SK-N-SH treated with all-trans-retinoic acid at 6 μM for 48 hours (cell line): ENCODE results near the gene TMEM119.

Experiments used
- ATAC-seq: fragments of 200-7000 bp; cut with Tn5 transposase; 3 replicates; pipeline ENCODE4 v1.9.1; 2020; ENCODE audit warnings: mild to moderate bottlenecking, moderate library complexity
- ARNTL ChIP-seq: fragments of 450-650 bp; formaldehyde crosslinking; IDR thresholded peaks from 2 replicates; pipeline ENCODE4 v1.5.0; 2020; ENCODE audit warnings: low read depth, mild to moderate bottlenecking, moderate library complexity, borderline replicate concordance
- CSDC2 ChIP-seq: fragments of 250-450 bp; sonication (Bioruptor Pico); IDR thresholded peaks from 2 replicates; pipeline ENCODE4 v1.5.0; 2020; ENCODE audit warnings: mild to moderate bottlenecking, moderate library complexity
- CSRNP3 ChIP-seq: fragments of 250-450 bp; sonication (Bioruptor Pico); IDR thresholded peaks from 2 replicates; pipeline ENCODE4 v1.5.1; 2021; ENCODE audit warnings: mild to moderate bottlenecking, moderate library complexity
- ESRRG ChIP-seq: fragments of 250-450 bp; sonication (Bioruptor Pico); IDR thresholded peaks from 2 replicates; pipeline ENCODE4 v1.6.1; 2021; ENCODE audit warnings: mild to moderate bottlenecking
- GLIS3 ChIP-seq: fragments of 250-450 bp; sonication (Bioruptor Pico); IDR thresholded peaks from 2 replicates; pipeline ENCODE4 v1.5.0; 2020; ENCODE audit warnings: mild to moderate bottlenecking, moderate library complexity
- ISL1 ChIP-seq: fragments of 250-450 bp; sonication (Bioruptor Pico); IDR thresholded peaks from 2 replicates; pipeline ENCODE4 v2.1.2; 2022; ENCODE audit warnings: mild to moderate bottlenecking, moderate library complexity
- OSR1 ChIP-seq: fragments of 250-450 bp; sonication (Bioruptor Pico); IDR thresholded peaks from 2 replicates; pipeline ENCODE4 v1.8.0; 2022; ENCODE audit warnings: moderate library complexity, mild to moderate bottlenecking, inconsistent platforms
- PATZ1 ChIP-seq: fragments of 250-450 bp; sonication (Bioruptor Pico); IDR thresholded peaks from 2 replicates; pipeline ENCODE4 v1.8.0; 2020; ENCODE audit warnings: mild to moderate bottlenecking, moderate library complexity, borderline replicate concordance
- PPARA ChIP-seq: fragments of 250-450 bp; sonication (Bioruptor Pico); IDR thresholded peaks from 2 replicates; pipeline ENCODE4 v1.5.0; 2020; ENCODE audit warnings: mild to moderate bottlenecking, borderline replicate concordance
- RARB ChIP-seq: fragments of 250-450 bp; sonication (Bioruptor Pico); IDR thresholded peaks from 2 replicates; pipeline ENCODE4 v1.8.0; 2021; ENCODE audit warnings: mild to moderate bottlenecking, moderate library complexity
- SNAI2 ChIP-seq: fragments of 250-450 bp; sonication (Bioruptor Pico); IDR thresholded peaks from 2 replicates; pipeline ENCODE4 v1.5.0; 2020; ENCODE audit warnings: mild to moderate bottlenecking, moderate library complexity
- TCF4 ChIP-seq: fragments of 250-450 bp; sonication (Bioruptor Pico); IDR thresholded peaks from 2 replicates; pipeline ENCODE4 v1.8.0; 2021; ENCODE audit warnings: mild to moderate bottlenecking, moderate library complexity, borderline replicate concordance
- TOX ChIP-seq: fragments of 250-450 bp; sonication (Bioruptor Pico); IDR thresholded peaks from 2 replicates; pipeline ENCODE4 v1.8.0; 2021; ENCODE audit warnings: mild to moderate bottlenecking, moderate library complexity, borderline replicate concordance
- TSHZ2 ChIP-seq: fragments of 250-450 bp; sonication (Bioruptor Pico); IDR thresholded peaks from 2 replicates; pipeline ENCODE4 v1.5.0; 2020; ENCODE audit warnings: mild to moderate bottlenecking, moderate library complexity
- ZC3H10 ChIP-seq: fragments of 250-450 bp; sonication (Bioruptor Pico); IDR thresholded peaks from 2 replicates; pipeline ENCODE4 v1.5.1; 2021; ENCODE audit warnings: mild to moderate bottlenecking, moderate library complexity
- ZFP3 ChIP-seq: fragments of 250-450 bp; sonication (Bioruptor Pico); IDR thresholded peaks from 2 replicates; pipeline ENCODE4 v1.5.0; 2020; ENCODE audit warnings: mild to moderate bottlenecking, moderate library complexity
- ZFP30 ChIP-seq: fragments of 450-650 bp; formaldehyde crosslinking; IDR thresholded peaks from 2 replicates; pipeline ENCODE4 v1.5.0; 2022; ENCODE audit warnings: mild to moderate bottlenecking, moderate library complexity
- ZNF565 ChIP-seq: fragments of 450-650 bp; formaldehyde crosslinking; conservative IDR thresholded peaks from 2 replicates; pipeline ENCODE4 v1.5.0; 2020; ENCODE audit warnings: low read depth, mild to moderate bottlenecking, moderate library complexity
- ZNF70 ChIP-seq: fragments of 450-650 bp; formaldehyde crosslinking; IDR thresholded peaks from 2 replicates; pipeline ENCODE4 v1.5.0; 2020; ENCODE audit warnings: mild to moderate bottlenecking, moderate library complexity
- ZNF8 ChIP-seq: fragments of 450-650 bp; formaldehyde crosslinking; IDR thresholded peaks from 2 replicates; pipeline ENCODE4 v1.5.0; 2020; ENCODE audit warnings: mild to moderate bottlenecking, moderate library complexity

The TMEM119 gene

GRCh38 chr12:108614639-108615038, 16.8 kb upstream of the TMEM119 start:
- TF ChIP-seq ZNF70 (CRISPR knock-in tag) = no peak
- no peak for TF ChIP-seq ZC3H10 (CRISPR knock-in tag)
- TF ChIP-seq RARB (CRISPR knock-in tag) = no peak
- TF ChIP-seq SNAI2 (CRISPR knock-in tag) = no peak
- no peak for TF ChIP-seq TOX (CRISPR knock-in tag)
- no peak for TF ChIP-seq PPARA (CRISPR knock-in tag)
- TF ChIP-seq ZFP30 (CRISPR knock-in tag) = no peak
- ATAC-seq = no peak

- TF ChIP-seq ZFP3 (CRISPR knock-in tag) = no peak
- TF ChIP-seq PATZ1 (CRISPR knock-in tag) = no peak
- no peak for TF ChIP-seq ESRRG (CRISPR knock-in tag)
- TF ChIP-seq OSR1 (CRISPR knock-in tag) = no peak
- TF ChIP-seq TCF4 = no peak
- TF ChIP-seq ZC3H10 (CRISPR knock-in tag) = no peak
- no peak for TF ChIP-seq ZFP30 (CRISPR knock-in tag)
- no peak for TF ChIP-seq ZNF70 (CRISPR knock-in tag)
- no peak for TF ChIP-seq PPARA (CRISPR knock-in tag)
- no peak for TF ChIP-seq ZNF8 (CRISPR knock-in tag)
- no peak for TF ChIP-seq TOX (CRISPR knock-in tag)
- TF ChIP-seq, all 23 proteins: peak for 0
- ATAC-seq = no peak
Measured at GRCh38 chr12:108614041-108614440, 16.2 kb upstream of the TMEM119 start.

GRCh38 chr12:108613548-108613947, 15.7 kb upstream of the TMEM119 start:
- TF ChIP-seq ARNTL = no peak
- TF ChIP-seq ESRRG (CRISPR knock-in tag) = no peak
- no peak for TF ChIP-seq GLIS3 (CRISPR knock-in tag)
- no peak for TF ChIP-seq ZNF8 (CRISPR knock-in tag)
- no peak for TF ChIP-seq PATZ1 (CRISPR knock-in tag)
- no peak for TF ChIP-seq ZFP3 (CRISPR knock-in tag)
- no peak for TF ChIP-seq ZNF565 (CRISPR knock-in tag)
- no peak for TF ChIP-seq CSDC2
- TF ChIP-seq PPARA (CRISPR knock-in tag) = no peak
- TF ChIP-seq SNAI2 (CRISPR knock-in tag) = no peak
- TF ChIP-seq OSR1 (CRISPR knock-in tag) = no peak
- TF ChIP-seq ISL1 (CRISPR knock-in tag) = no peak
- TF ChIP-seq CSRNP3 (CRISPR knock-in tag) = no peak
- no peak for TF ChIP-seq TSHZ2 (CRISPR knock-in tag)
- ATAC-seq = no peak

GRCh38 chr12:108612788-108613282, 15.0 kb upstream of the TMEM119 start:
- ATAC-seq = peak; percentile 11; the same call in 1 of the 3 replicates
- TF ChIP-seq GLIS3 (CRISPR knock-in tag) = no peak
